B cell (primary cell): Measurements from ENCODE around the gene VPS33B. TPM values are rescaled to one million over a fixed set of nuclear protein-coding genes. Genes with fewer than 3 reads are reported as not detected.

Experiments
- ATAC-seq: fragments of 200-7000 bp; cut with Tn5 transposase; one replicate; pipeline ENCODE4 v1.10.0; 2021; ENCODE audit warnings: low read depth, mild to moderate bottlenecking, moderate number of reproducible peaks, moderate library complexity
- CTCF ChIA-PET: fragments of 350-600 bp; sonication (Branson Sonifier 250); formaldehyde crosslinking; loops from one replicate; lab custom pipeline; 2021; ENCODE audit warnings: antibody characterized with exemption, inconsistent platforms; lab: Charles Lee
- POLR2A ChIA-PET: fragments of 350-600 bp; sonication (Branson Sonifier 250); formaldehyde crosslinking; loops from one replicate; lab custom pipeline; 2021; ENCODE audit warnings: antibody characterized with exemption; lab: Charles Lee
- DNase-seq: peaks from one replicate; pipeline ENCODE4 v3.0.0; 2013
- H2AFZ ChIP-seq: 2 replicates; pipeline ENCODE4 v1.6.1; 2012; ENCODE audit warnings: mild to moderate bottlenecking, low read depth, low read length; ENCODE audit not compliant: insufficient read depth, poor library complexity, severe bottlenecking
- H3K27ac ChIP-seq, 2 donors: 1 replicate in 1 of 2; 2 replicates in 1 of 2; pipeline ENCODE4 v1.5.1; 2012 to 2013; ENCODE audit warnings: low read length in 2 of 2, mild to moderate bottlenecking in 2 of 2, moderate library complexity in 1 of 2
- H3K27me3 ChIP-seq, 4 experiments: fragments of 200-600 bp in 1 of 4; sonication (generic) in 1 of 4; replicated peaks in 1 of 4; 1 replicate in 2 of 4; 2 replicates in 2 of 4; pipeline versions ENCODE4 v1.6.1 to v1.7.0; 2013 to 2016; ENCODE audit warnings: low read length in 3 of 4, mild to moderate bottlenecking in 2 of 4, mixed read lengths in 1 of 4, moderate library complexity in 1 of 4; ENCODE audit not compliant: insufficient read depth in 4 of 4, control insufficient read depth in 3 of 4; ENCODE audit errors: control extremely low read depth in 1 of 4
- H3K36me3 ChIP-seq, 2 experiments: replicated peaks in 1 of 2; 1 replicate in 1 of 2; 2 replicates in 1 of 2; pipeline versions ENCODE4 v1.6.1 to v1.7.1; 2013; ENCODE audit warnings: low read length in 1 of 2; ENCODE audit not compliant: insufficient read depth in 2 of 2, control insufficient read depth in 1 of 2; ENCODE audit errors: control extremely low read depth in 1 of 2, extremely low read depth in 1 of 2
- H3K4me1 ChIP-seq, 2 donors: fragments of 200-600 bp in 1 of 2; sonication (generic) in 1 of 2; 1 replicate in 1 of 2; 2 replicates in 1 of 2; pipeline versions ENCODE4 v1.5.1 to v1.6.1; 2013 to 2017; ENCODE audit warnings: low read length in 2 of 2; ENCODE audit not compliant: control insufficient read depth in 2 of 2, insufficient read depth in 2 of 2
- H3K4me2 ChIP-seq: replicated peaks from 2 replicates; pipeline ENCODE3; 2012; ENCODE audit warnings: mild to moderate bottlenecking, low read depth, low read length; ENCODE audit not compliant: poor library complexity, severe bottlenecking
- H3K4me3 ChIP-seq, 5 experiments: fragments of 200-600 bp in 1 of 5; sonication (generic) in 1 of 5; 1 replicate in 3 of 5; 2 replicates in 2 of 5; pipeline versions ENCODE4 v1.5.1 to v1.7.0; 2011 to 2016; ENCODE audit warnings: low read length in 4 of 5, mild to moderate bottlenecking in 4 of 5, low read depth in 2 of 5, control low read depth in 1 of 5, moderate library complexity in 1 of 5; ENCODE audit not compliant: insufficient read depth in 1 of 5; ENCODE audit errors: control extremely low read depth in 1 of 5, extremely low read depth in 1 of 5
- H3K79me2 ChIP-seq: fragments of 200-600 bp; sonication (generic); one replicate; pipeline ENCODE4 v1.6.0; 2016; ENCODE audit warnings: low read length; ENCODE audit not compliant: control insufficient read depth, insufficient read depth
- H3K9ac ChIP-seq: fragments of 200-600 bp; sonication (generic); 2 replicates; pipeline ENCODE4 v1.6.1; 2017; ENCODE audit warnings: mild to moderate bottlenecking, low read length, moderate library complexity
- H3K9me3 ChIP-seq, 3 donors: one replicate each; pipeline versions ENCODE4 v1.6.1 to v1.7.1; 2013; ENCODE audit warnings: low read length in 2 of 3; ENCODE audit not compliant: control insufficient read depth in 2 of 3, insufficient read depth in 1 of 3; ENCODE audit errors: control extremely low read depth in 1 of 3
- H4K20me1 ChIP-seq: 2 replicates; pipeline ENCODE4 v1.6.0; 2012; ENCODE audit warnings: mild to moderate bottlenecking, low read length; ENCODE audit not compliant: insufficient read depth, control insufficient read depth, poor library complexity, severe bottlenecking
- H3K27ac Mint-ChIP-seq: one replicate; pipeline ENCODE4 v1.8.0; 2021; ENCODE audit warnings: mixed read lengths
- H3K27me3 Mint-ChIP-seq: one replicate; pipeline ENCODE4 v1.8.0; 2021; ENCODE audit warnings: mixed read lengths
- H3K4me1 Mint-ChIP-seq: one replicate; pipeline ENCODE4 v1.8.0; 2021; ENCODE audit warnings: mixed read lengths
- H3K4me3 Mint-ChIP-seq: one replicate; pipeline ENCODE4 v1.8.0; 2021; ENCODE audit warnings: mixed read lengths
- H3K9me3 Mint-ChIP-seq: one replicate; pipeline ENCODE4 v1.8.0; 2022; ENCODE audit warnings: mixed read lengths; ENCODE audit not compliant: insufficient read depth
- CTCF ChIP-seq: fragments of 200-600 bp; IDR thresholded peaks from one replicate; pipeline ENCODE4 v1.8.0; 2022; ENCODE audit warnings: antibody characterized with exemption, mild to moderate bottlenecking
- EZH2 ChIP-seq: IDR thresholded peaks from 2 replicates; pipeline ENCODE4 v1.6.1; 2012; ENCODE audit warnings: borderline replicate concordance, low read depth, mild to moderate bottlenecking, moderate library complexity, low read length; ENCODE audit not compliant: insufficient read depth, poor library complexity, severe bottlenecking
- WGBS: methylation state at CpG from one replicate; pipeline ENCODE4 v1.1.5; 2013; ENCODE audit warnings: missing lambda C conversion rate; ENCODE audit not compliant: insufficient coverage; 5-methylcytosine and 5-hydroxymethylcytosine counted together
- intact Hi-C: fragments of 100-400 bp; cut with micrococcal nuclease; formaldehyde crosslinking; loops from one replicate; pipeline ENCODE4 v1.10.0; 2022
- polyA plus RNA-seq: library from polyadenylated mRNA; depleted of rRNA; stranded (reverse); fragments of >200 nt; gene quantifications from 2 replicates; pipeline ENCODE4 v1.2.3, GENCODE V29; 2012
- total RNA-seq, 2 donors: library from RNA; stranded (reverse); fragments of 120-200 nt in 1 of 2; gene quantifications; 1 replicate in 1 of 2; 2 replicates in 1 of 2; pipeline versions ENCODE4 v1.2.3 to v1.2.4, GENCODE V29; 2013 to 2022

VPS33B gene
- total and polyA plus RNA-seq, 2 donors (not counting 1 experiment from before 2014, with no cell fraction given) = 17.4 to 30.0 TPM

DNA sequence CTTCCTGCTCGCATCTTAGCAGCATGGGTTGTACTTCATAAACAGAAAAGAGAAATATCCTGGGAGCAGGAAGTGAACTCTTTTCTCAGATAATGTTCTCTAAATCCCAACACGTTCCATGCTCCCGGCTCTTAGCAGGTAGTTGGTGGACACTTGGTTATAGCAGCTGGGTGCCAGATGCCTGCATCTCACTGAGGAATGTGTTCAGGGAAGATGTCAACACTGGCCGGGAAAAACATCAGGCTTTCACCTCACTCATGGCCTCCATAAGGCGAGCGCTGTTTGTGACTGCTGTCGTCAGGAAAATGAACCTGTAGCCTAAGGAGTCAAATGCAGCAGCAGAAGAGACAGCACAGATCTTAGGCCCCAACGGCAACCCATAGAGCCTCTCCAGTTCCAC, 23.7 kb downstream of the VPS33B start:
- no peak overlapping the region for H3K4me3 ChIP-seq
- CTCF ChIA-PET = no interaction called here
- no peak overlapping the region for H2AFZ ChIP-seq
- Mint-ChIP-seq H3K4me1 (peaks cover 9% of the 10 kb centered on the region), H3K27me3 (no peaks in the 10 kb centered on the region), H3K27ac (no peak overlapping the region), H3K4me3 (no peak overlapping the region), H3K9me3 (no peaks in the 10 kb centered on the region)
- TF ChIP-seq CTCF (no peak), EZH2 (no peak)
- no peaks in the 10 kb centered on the region for H3K27me3 ChIP-seq
- H3K27ac ChIP-seq = no peak overlapping the region
- POLR2A ChIA-PET = no interaction called here
- H3K9ac ChIP-seq = no peak overlapping the region
- no peak overlapping the region for H3K4me2 ChIP-seq
- no peak for DNase-seq
- WGBS = 83% methylated on average over 5 of the region's 8 CpGs
- H3K4me1 ChIP-seq = peaks cover 4 to 7% of the 10 kb centered on the region in 2 donors
- H3K36me3 ChIP-seq = peaks cover 4 to 39% of the 10 kb centered on the region in 2 experiments
- no peaks in the 10 kb centered on the region for H4K20me1 ChIP-seq
- no peaks in the 10 kb centered on the region for H3K9me3 ChIP-seq
- peaks cover 2% of the 10 kb centered on the region for H3K79me2 ChIP-seq
- no peak for ATAC-seq
- intact Hi-C loops = no loop called here

DNA sequence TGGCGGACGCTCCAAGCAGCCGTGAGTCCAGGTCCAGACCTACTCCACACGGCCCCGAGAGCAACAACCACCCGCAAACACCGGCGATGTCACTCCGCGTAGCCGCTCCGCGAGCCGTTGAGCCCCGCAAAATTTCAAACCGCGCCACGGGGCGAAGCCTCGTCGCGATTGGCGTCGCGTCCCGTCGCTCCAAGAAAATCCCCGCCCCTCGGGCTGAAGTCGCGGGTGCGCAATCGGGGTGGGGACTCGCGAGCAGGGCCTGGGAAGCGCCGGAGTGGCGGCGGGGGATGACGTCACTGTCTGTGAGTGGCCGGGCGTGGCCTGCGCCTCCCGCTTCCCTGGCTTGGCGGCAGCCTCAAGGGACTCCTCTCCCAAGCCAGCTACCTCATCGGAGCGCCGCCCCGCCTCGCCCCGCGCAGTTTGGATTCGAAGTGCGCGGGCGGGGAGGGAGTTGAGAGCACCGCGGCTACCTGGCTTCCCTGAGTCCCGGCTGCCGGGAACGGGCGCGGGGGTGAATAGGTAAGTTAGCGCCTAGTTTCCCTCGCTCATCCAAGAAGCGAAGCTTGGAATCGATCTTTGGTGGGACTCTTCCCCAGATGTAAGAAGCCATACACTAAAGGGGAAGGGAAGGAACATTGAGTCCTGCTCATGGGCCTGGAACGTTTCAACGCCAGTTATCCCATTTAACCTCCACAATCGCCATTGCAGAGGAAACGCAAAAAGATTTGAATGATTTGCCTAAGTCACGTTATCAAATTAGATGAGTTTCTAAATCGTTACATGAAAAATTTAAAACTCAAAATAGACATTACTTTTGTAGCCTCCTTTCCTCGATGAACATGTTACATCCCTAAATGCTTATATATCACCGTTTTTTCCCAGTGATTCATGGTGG, 27.7 kb downstream of the VPS33B start, which contains the start of gene PRC1:
TSS of gene PRC1 (minus strand) at position 119 of the 895 bp plus-strand sequence. CDS start at position 1, 118 bp downstream.
- Histone ChIP-seq H3K4me3 (peak within 1 kb of the TSS; percentile 61 to 93 (median 85)), H3K36me3 (peaks cover 3 to 11% of the 10 kb centered on the region in 2 experiments), H4K20me1 (no peaks in the 10 kb centered on the region), H3K4me1 (peaks cover 10 to 14% of the 10 kb centered on the region in 2 donors), H3K4me2 (peak within 1 kb of the TSS; percentile 77), H3K27me3 (no peaks in the 10 kb centered on the region), H3K27ac (peak within 1 kb of the TSS; percentile 81 to 90), H2AFZ (peak within 1 kb of the TSS; percentile 99), H3K79me2 (peaks cover 30% of the 10 kb centered on the region), H3K9me3 (no peaks in the 10 kb centered on the region), H3K9ac (peak within 1 kb of the TSS; percentile 94)
- H3K27me3 Mint-ChIP-seq = no peaks in the 10 kb centered on the region
- TF ChIP-seq CTCF = no peak
- no peak for TF ChIP-seq EZH2
- no peaks in the 10 kb centered on the region for H3K9me3 Mint-ChIP-seq
- peaks cover 20% of the 10 kb centered on the region for H3K4me1 Mint-ChIP-seq
- intact Hi-C loops = loop anchor here (1.0 to 2.0 kb wide), 3 partner anchors 28 to 60 kb away; partner anchors contain the start of genes RCCD1, UNC45A and VPS33B
- ChIA-PET POLR2A (no interaction called here), CTCF (no interaction called here)
- ATAC-seq (peak; percentile 97), DNase-seq (peak; percentile 97)
- H3K4me3 Mint-ChIP-seq = peak within 1 kb of the TSS; percentile 99
- under 1% methylated on average over 60 of the region's 75 CpGs for WGBS
- peak within 1 kb of the TSS; percentile 96 for H3K27ac Mint-ChIP-seq
